GM18502 (cell line): ENCODE measurements around the gene GIPC2.
A peak's percentile ranks its signal among the peaks of the same experiment; 100 is the strongest.

ENCODE experiments used
- ATAC-seq: cut with Tn5 transposase; IDR thresholded peaks from one replicate; pipeline ENCODE4 v1.9.1; 2021; ENCODE audit warnings: mild to moderate bottlenecking; ENCODE audit not compliant: unreplicated experiment, poor library complexity

Gene GIPC2

GRCh38 chr1:78033797-78034172, 12.0 kb upstream of the GIPC2 start:
- no peak for ATAC-seq

DNA sequence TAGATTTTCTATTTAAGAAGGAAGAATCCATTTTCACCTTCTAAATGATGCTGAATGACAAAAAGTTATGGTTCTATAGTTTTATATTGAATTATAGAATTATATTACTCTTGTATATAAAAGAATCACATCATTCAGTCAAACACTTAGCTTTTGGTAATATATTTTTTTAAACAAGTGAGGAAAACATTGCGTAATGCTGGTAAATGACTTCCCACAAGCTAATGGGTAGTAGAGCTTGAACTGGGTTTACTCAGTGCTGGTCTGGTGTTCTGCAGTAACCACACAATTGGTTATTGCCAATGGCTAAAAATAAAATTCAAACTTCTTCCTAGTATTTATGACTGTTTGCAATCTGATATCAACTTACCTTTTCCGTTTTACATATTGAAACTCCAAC, 10.6 kb upstream of the GIPC2 start:
- ATAC-seq: no peak

- no peak for ATAC-seq
Measured at GRCh38 chr1:78036450-78036849, 9.3 kb upstream of the GIPC2 start.

- no peak for ATAC-seq
Measured at GRCh38 chr1:78038071-78038470, 7.7 kb upstream of the GIPC2 start.

DNA sequence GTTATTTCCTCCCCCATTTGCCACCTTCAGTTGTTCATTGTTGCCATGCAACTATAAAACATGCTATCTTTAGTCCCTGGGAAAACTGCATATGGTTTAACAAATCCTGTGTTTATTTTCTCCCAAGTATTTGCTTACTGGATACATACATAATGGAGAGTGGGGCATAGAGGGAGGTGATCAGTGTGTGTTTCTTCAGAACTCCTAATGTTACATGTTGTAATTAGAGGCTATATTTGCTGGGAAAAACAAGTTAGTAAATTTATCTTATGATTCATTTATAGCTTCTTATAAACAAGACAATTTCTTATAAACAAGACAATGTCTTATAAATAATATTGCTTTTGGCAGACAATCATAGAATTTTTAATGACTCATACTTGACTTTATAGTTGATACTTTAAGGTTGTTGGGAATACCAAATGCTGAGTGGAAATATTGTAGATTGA, 7.3 kb upstream of the GIPC2 start:
- ATAC-seq: no peak

DNA sequence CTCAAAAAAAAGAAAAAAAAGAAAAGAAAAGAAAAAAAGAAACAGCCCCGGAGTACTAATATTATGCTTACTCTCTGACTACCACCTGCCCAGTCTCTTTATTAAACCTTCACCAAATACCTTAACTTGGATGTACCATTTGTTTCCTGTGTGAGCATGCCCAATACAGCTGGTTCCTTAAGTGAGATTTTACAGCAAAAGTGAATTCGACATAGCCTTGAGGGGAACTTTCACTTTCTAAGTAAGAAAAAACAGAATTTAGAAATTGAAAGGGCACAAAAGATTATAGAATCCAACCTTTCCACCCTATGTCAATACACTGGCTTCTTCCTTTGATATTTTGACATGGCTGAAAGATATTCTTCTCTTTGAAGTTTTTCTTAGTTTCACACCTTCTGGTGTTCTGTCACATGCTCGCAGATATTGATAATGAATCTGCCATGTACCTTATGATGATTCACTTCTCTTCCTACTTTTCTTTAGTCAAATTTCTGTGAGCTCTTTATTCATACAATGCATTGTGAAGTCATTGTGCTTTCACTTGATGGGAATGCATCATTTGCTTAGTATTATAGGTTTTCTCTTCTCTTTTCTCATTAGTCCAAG, 5.2 kb upstream of the GIPC2 start:
- no peak for ATAC-seq

DNA sequence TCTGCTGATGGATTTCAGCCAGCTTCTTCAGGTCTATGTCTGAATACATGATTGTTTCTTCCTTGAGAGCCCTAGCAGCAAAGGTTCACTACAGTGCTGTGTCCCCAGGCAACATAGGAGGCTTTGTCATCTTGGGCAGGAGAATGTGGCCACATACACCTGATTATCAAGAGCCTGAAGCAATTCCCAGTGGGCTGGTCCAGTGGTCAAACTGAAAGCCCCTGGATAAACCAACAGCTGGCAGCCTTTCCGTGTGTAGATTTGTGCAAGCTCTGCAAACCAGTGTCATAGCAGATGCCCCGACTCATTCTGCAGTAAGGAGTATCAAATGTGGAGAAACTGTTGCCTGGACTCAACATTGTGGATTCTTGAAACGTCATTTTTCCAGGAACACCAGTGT, 2.3 kb upstream of the GIPC2 start:
- ATAC-seq: no peak

DNA sequence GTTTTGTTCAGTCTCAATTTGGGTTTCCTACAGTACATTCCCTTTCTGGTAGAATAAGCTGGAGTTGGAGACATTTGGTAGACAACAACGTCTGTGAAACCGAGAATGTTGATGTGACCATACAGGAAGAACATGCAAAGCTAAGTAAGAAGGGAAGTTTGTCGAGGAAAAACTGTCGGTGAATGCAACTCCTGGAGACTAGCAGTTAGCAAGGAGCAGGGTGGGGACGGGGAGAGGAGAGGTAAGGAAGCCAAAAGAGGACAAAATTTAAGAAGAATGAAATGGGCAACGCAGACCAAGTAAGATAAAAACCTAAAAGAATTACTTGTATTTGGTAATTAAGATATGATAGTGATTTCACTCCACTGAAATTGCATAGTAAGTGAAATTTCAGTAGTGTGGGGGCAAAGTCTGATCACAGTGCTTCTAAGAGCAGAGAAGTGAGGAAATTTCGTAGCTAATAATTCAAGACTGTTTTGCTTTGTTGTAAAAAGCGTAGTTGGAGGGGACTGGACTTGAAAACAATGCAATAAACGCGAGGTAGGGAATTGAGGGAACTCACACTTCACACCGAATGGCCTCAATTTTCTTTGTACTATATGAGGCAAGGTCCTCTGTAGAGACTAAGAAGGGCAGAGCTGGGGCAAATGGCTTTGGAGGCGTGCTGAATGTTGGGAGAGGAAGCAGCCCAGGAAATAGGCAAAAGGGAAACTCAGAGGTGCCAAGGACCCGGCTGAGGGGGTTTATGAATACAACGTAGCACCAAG, 787 bp upstream of the GIPC2 start:
- no peak for ATAC-seq

DNA sequence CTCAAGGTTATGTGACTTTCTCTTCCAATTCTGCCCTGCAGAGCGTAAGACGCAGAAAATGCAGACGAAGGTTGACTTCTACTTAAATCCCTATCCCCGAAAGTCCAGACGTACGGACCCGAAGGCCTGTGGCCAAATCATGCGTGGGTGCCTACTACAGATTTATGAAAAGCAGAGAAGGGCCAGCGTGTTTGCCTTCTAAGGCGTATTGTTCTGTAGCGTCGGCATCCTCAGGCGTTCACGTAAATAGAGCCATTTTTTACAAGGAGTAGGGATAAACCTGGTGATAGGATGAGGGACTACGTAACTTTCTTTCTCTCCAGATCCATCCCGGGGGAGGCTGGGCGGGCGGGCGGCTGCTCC, 222 bp upstream of the GIPC2 start:
- ATAC-seq: no peak

DNA sequence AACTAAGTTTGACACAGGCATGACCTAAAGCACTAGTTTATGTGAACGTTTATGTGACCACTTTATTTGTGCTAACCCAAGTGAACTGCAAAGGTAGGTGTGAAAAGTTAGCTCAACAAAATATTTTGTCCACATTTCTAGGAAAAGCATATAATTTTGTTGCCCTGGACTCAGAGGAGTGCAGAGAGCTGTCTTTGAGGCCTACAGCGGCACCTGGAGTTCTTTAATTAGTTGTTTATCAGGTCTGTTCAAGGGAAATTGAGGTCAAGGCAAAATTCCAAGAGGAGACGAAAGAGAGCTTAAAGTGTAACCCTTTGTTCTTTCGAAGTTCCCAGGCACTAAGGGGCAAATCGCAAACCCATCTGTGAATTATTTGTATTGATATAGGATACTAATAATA, 1.3 kb downstream of the GIPC2 start:
- ATAC-seq: no peak

- ATAC-seq: no peak
Measured at GRCh38 chr1:78047631-78048030, 1.9 kb downstream of the GIPC2 start.

- no peak for ATAC-seq
Measured at GRCh38 chr1:78048446-78048845, 2.7 kb downstream of the GIPC2 start.

GRCh38 chr1:78049396-78049795, 3.6 kb downstream of the GIPC2 start:
- no peak for ATAC-seq

DNA sequence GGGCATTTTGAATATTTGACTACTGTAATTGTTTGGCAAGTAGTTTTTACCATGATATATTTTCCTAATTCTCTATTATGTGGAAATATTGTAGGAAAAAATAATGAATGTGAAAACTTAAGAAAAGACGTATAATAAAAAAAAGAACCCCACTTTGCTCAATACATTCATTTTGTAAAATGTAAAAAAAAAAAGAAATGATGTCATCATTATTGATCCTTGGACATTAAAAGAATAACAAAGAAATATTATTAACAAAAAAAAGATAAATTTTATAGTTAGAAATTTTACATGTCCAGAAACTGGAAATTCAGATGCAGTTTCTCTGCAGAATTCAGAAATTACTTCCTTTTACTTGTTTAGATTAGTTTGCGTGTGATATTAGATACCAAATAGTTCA, 5.2 kb downstream of the GIPC2 start:
- no peak for ATAC-seq

DNA sequence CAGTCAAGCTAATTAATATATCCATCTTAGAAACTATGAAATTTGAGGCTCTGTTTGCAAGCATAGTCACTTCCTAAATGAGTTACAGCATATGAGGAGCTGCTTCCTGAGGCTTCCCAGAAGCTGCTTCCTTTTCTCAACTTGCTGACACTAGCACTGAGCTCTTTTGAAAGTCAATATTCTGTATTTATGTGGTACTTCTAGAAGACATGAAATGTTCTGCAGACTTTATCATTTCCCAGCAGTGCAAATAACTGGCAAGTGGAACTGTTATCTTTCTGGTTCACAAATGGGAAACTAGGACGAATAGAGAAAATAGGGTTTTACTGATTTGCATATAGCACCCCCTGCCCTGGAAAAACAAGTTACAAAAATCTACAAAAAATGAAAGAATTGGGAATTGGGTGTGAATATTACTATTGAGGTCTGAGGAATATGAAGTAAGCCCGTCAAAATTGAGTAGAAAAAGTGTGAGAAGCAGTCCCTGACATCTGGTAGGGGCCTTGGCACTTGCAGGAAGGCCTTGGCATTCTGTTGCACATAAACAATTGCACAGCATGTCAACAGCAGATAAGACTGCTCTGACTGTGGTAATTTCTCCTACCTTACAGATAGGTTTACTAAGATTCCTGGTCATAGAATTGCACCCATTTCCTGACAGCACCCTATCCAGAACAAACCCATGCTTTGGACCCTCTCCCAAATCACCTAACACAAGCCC, 7.1 kb downstream of the GIPC2 start:
- no peak for ATAC-seq

- no peak for ATAC-seq
Measured at GRCh38 chr1:78053498-78053897, 7.7 kb downstream of the GIPC2 start.

GRCh38 chr1:78054559-78054958, 8.8 kb downstream of the GIPC2 start:
- ATAC-seq: no peak

GRCh38 chr1:78054972-78055371, 9.2 kb downstream of the GIPC2 start:
- ATAC-seq: no peak

GRCh38 chr1:78055565-78056132, 9.9 kb downstream of the GIPC2 start:
- ATAC-seq: no peak

GRCh38 chr1:78058670-78059069, 12.9 kb downstream of the GIPC2 start:
- ATAC-seq: no peak

DNA sequence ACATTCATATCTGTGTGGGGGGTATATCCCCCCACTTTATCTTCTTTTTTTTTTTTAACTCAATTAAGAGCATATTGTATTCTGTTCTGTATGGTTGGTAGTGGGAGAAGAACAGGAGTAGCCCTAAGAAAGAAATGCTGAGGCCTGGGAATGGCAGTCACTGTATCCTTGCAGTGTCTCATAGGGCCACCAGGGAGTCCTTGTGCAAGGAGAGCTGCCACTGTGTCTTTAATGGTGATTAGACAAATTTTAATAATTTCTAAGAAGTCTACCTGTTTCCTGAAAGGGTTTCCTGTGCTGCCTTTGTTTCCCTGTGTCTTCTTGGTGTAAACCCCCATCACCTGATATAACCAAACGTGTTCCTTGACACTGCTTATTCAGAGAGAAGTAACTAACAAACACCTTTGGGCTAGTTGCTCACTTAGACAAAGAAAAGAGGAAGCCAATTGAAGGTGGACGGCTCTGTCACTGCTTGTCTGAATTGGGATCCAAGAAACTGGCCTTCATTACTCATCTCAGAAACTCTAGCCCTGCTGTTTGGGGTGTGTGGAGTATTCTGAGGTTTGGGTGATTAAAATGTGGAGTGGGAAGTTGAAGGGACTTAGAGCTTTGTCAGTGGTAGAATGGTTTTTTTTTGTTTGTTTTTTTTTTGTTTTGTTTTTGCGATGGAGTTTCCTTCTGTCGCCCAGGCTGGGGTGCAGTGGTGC, 15.2 kb downstream of the GIPC2 start:
- peak; percentile 98 for ATAC-seq
